ENCODE measurements around the gene DCC. TPM values are rescaled to one million over a fixed set of nuclear protein-coding genes. Genes with fewer than 3 reads are reported as not detected.

Gene DCC
- polyA plus RNA-seq, 1 of the 3 experiments (the other 2 are of a cell fraction), result 0.20 TPM

DNA sequence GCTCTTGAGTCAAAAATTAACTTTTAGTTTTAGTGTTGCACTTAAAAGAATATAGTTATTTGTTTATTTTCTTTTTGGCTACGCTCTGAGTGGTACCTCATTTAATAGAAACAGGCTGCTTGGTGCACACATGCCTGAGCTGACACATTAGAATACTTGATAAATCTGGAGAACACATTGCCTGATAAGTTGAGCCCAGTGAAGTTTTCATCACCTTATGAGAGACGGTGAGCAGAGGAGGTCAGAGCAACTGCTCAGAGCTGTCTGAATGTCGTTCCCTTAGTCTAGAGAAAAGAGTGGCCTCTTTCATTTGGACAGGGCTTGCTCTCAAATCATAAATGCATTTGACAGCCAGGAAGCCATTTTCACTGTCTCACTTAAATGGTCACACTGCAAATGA is 1168.5 kb downstream of the DCC start:
- H3K4me1 ChIP-seq (ENCODE audit: control insufficient read depth in 1 of 2, insufficient read depth in 2 of 2, low read depth in 1 of 2, low read length in 1 of 2), result no peaks in the 10 kb centered on the region
- no peaks in the 10 kb centered on the region for H3F3A ChIP-seq (replicated peaks; ENCODE audit: insufficient read depth)
- POLR2A ChIA-PET, result no interaction called here
- TF ChIP-seq, protein P1, sequence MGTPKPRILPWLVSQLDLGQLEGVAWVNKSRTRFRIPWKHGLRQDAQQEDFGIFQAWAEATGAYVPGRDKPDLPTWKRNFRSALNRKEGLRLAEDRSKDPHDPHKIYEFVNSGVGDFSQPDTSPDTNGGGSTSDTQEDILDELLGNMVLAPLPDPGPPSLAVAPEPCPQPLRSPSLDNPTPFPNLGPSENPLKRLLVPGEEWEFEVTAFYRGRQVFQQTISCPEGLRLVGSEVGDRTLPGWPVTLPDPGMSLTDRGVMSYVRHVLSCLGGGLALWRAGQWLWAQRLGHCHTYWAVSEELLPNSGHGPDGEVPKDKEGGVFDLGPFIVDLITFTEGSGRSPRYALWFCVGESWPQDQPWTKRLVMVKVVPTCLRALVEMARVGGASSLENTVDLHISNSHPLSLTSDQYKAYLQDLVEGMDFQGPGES (IDR thresholded peaks at IDR 0.05; ENCODE audit: low read depth, low read length), result no peak
- TF ChIP-seq GATA2 (CRISPR knock-in tag; IDR thresholded peaks at IDR 0.05), result no peak
- TF ChIP-seq MXI1 (IDR thresholded peaks at IDR 0.05; ENCODE audit: low read depth, low read length), result no peak
- TF ChIP-seq, protein P2, sequence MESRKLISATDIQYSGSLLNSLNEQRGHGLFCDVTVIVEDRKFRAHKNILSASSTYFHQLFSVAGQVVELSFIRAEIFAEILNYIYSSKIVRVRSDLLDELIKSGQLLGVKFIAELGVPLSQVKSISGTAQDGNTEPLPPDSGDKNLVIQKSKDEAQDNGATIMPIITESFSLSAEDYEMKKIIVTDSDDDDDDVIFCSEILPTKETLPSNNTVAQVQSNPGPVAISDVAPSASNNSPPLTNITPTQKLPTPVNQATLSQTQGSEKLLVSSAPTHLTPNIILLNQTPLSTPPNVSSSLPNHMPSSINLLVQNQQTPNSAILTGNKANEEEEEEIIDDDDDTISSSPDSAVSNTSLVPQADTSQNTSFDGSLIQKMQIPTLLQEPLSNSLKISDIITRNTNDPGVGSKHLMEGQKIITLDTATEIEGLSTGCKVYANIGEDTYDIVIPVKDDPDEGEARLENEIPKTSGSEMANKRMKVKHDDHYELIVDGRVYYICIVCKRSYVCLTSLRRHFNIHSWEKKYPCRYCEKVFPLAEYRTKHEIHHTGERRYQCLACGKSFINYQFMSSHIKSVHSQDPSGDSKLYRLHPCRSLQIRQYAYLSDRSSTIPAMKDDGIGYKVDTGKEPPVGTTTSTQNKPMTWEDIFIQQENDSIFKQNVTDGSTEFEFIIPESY (IDR thresholded peaks at IDR 0.05; ENCODE audit: borderline replicate concordance, low read depth), result no peak
- no peak for TF ChIP-seq TAF1 (IDR thresholded peaks at IDR 0.05; ENCODE audit: borderline replicate concordance, low read depth, low read length)
- no peak for TF ChIP-seq FOXM1 (IDR thresholded peaks at IDR 0.05; ENCODE audit: low read depth)
- TF ChIP-seq RXRA (IDR thresholded peaks at IDR 0.05; ENCODE audit: borderline replicate concordance, low read depth), result no peak
- TF ChIP-seq JUND (IDR thresholded peaks at IDR 0.05), result no peak
- H4K20me1 ChIP-seq (ENCODE audit: insufficient read depth), result no peaks in the 10 kb centered on the region
- H3K27ac ChIP-seq (ENCODE audit: low read depth in 2 of 2, low read length in 1 of 2), result no peak overlapping the region
- 26% methylated on average over 3 of the region's 3 CpGs for WGBS (ENCODE audit: low lambda C conversion rate)
- no peak for DNase-seq
- H3K36me3 ChIP-seq (replicated peaks in 1 of 2; ENCODE audit: control insufficient read depth in 1 of 2, insufficient read depth in 2 of 2, low read length in 1 of 2), result no peaks in the 10 kb centered on the region
- no peak overlapping the region for H2AFZ ChIP-seq (ENCODE audit: low read depth)
- H3K9me2 ChIP-seq, result no peaks in the 10 kb centered on the region
- no peak overlapping the region for H3K4me2 ChIP-seq
- H3K79me2 ChIP-seq (ENCODE audit: insufficient read depth), result no peaks in the 10 kb centered on the region
- H3K4me3 ChIP-seq (ENCODE audit: low read depth in 2 of 2, low read length in 1 of 2), result no peak overlapping the region
- H3K9ac ChIP-seq, result no peak overlapping the region
- H3K9me3 ChIP-seq, result no peaks in the 10 kb centered on the region
- no peaks in the 10 kb centered on the region for H3K27me3 ChIP-seq (ENCODE audit: insufficient read depth)
- CTCF ChIA-PET, result interaction anchor here (1.2 kb wide), 1 partner anchor 20 kb away, joined by 3 read pairs; no protein-coding TSS in a partner anchor

DNA sequence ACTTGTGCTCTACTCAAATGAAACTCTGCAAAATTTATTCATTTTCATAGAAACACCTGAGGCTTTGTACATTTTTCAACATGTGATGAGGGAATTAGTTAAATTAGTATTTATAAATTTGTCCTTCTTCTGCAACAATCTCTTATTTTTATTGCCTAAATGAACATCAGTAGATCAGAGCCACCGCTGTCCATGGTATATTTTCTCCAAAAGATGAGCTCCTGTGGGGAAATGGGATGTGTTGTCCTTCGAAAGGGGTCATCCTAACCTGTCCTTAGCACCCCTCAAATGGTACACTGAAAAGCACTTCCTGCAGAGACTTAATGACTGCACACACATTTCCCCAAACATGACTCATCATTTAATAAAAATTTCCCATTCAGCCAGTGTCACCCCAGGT is 1169.9 kb downstream of the DCC start:
- DNase-seq, result no peak
- ChIA-PET POLR2A (no interaction called here), CTCF (interaction anchor here (1.4 kb wide), 1 partner anchor 10 kb away, joined by 3 read pairs; no protein-coding TSS in a partner anchor)
- no peaks in the 10 kb centered on the region for H3K27me3 ChIP-seq (ENCODE audit: insufficient read depth)
- no peaks in the 10 kb centered on the region for H4K20me1 ChIP-seq (ENCODE audit: insufficient read depth)
- H3K4me2 ChIP-seq, result no peak overlapping the region
- no peaks in the 10 kb centered on the region for H3K9me3 ChIP-seq
- H3K9me2 ChIP-seq, result no peaks in the 10 kb centered on the region
- no peaks in the 10 kb centered on the region for H3K36me3 ChIP-seq (replicated peaks in 1 of 2; ENCODE audit: control insufficient read depth in 1 of 2, insufficient read depth in 2 of 2, low read length in 1 of 2)
- TF ChIP-seq JUND (IDR thresholded peaks at IDR 0.05), result no peak
- TF ChIP-seq EZH2phosphoT487 (IDR thresholded peaks at IDR 0.05; ENCODE audit: borderline replicate concordance, low read depth), result no peak
- TF ChIP-seq EP300 (IDR thresholded peaks at IDR 0.05; ENCODE audit: borderline replicate concordance in 1 of 2, low read depth in 1 of 2, low read length in 1 of 2), result no peak
- no peak for TF ChIP-seq ELF1 (IDR thresholded peaks at IDR 0.05)
- TF ChIP-seq YY1 (IDR thresholded peaks at IDR 0.05; ENCODE audit: low read depth), result no peak
- TF ChIP-seq, protein P3, sequence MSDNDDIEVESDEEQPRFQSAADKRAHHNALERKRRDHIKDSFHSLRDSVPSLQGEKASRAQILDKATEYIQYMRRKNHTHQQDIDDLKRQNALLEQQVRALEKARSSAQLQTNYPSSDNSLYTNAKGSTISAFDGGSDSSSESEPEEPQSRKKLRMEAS (IDR thresholded peaks at IDR 0.05; ENCODE audit: low read depth), result no peak
- TF ChIP-seq SMC3 (IDR thresholded peaks at IDR 0.05; ENCODE audit: low read depth, low read length), result no peak
- no peak for TF ChIP-seq CHD2 (IDR thresholded peaks at IDR 0.05; ENCODE audit: low read length, partially characterized antibody)
- TF ChIP-seq, protein P1 (IDR thresholded peaks at IDR 0.05; ENCODE audit: low read depth, low read length), result no peak
- no peak for TF ChIP-seq POLR2AphosphoS5 (IDR thresholded peaks at IDR 0.05; ENCODE audit: low read depth, low read length)
- no peak for TF ChIP-seq FOSL2 (IDR thresholded peaks at IDR 0.05; ENCODE audit: borderline replicate concordance, low read depth)
- no peak for TF ChIP-seq MEF2A (IDR thresholded peaks at IDR 0.05; ENCODE audit: borderline replicate concordance, low read depth)
- TF ChIP-seq, protein P4, sequence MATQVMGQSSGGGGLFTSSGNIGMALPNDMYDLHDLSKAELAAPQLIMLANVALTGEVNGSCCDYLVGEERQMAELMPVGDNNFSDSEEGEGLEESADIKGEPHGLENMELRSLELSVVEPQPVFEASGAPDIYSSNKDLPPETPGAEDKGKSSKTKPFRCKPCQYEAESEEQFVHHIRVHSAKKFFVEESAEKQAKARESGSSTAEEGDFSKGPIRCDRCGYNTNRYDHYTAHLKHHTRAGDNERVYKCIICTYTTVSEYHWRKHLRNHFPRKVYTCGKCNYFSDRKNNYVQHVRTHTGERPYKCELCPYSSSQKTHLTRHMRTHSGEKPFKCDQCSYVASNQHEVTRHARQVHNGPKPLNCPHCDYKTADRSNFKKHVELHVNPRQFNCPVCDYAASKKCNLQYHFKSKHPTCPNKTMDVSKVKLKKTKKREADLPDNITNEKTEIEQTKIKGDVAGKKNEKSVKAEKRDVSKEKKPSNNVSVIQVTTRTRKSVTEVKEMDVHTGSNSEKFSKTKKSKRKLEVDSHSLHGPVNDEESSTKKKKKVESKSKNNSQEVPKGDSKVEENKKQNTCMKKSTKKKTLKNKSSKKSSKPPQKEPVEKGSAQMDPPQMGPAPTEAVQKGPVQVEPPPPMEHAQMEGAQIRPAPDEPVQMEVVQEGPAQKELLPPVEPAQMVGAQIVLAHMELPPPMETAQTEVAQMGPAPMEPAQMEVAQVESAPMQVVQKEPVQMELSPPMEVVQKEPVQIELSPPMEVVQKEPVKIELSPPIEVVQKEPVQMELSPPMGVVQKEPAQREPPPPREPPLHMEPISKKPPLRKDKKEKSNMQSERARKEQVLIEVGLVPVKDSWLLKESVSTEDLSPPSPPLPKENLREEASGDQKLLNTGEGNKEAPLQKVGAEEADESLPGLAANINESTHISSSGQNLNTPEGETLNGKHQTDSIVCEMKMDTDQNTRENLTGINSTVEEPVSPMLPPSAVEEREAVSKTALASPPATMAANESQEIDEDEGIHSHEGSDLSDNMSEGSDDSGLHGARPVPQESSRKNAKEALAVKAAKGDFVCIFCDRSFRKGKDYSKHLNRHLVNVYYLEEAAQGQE (IDR thresholded peaks at IDR 0.05; ENCODE audit: low read depth, low read length), result no peak
- TF ChIP-seq MXI1 (IDR thresholded peaks at IDR 0.05; ENCODE audit: low read depth, low read length), result no peak
- WGBS (ENCODE audit: low lambda C conversion rate), result 16% methylated on average over 2 of the region's 2 CpGs
- H3K4me1 ChIP-seq (ENCODE audit: control insufficient read depth in 1 of 2, insufficient read depth in 2 of 2, low read depth in 1 of 2, low read length in 1 of 2), result no peaks in the 10 kb centered on the region
- no peak overlapping the region for H3K9ac ChIP-seq
- H3K79me2 ChIP-seq (ENCODE audit: insufficient read depth), result no peaks in the 10 kb centered on the region
- H3F3A ChIP-seq (replicated peaks; ENCODE audit: insufficient read depth), result no peaks in the 10 kb centered on the region
- H2AFZ ChIP-seq (ENCODE audit: low read depth), result no peak overlapping the region
- no peak overlapping the region for H3K27ac ChIP-seq (ENCODE audit: low read depth in 2 of 2, low read length in 1 of 2)
- no peak overlapping the region for H3K4me3 ChIP-seq (ENCODE audit: low read depth in 2 of 2, low read length in 1 of 2)
